Pancreas (tissue), 10 donors: ENCODE measurements around the gene C20orf96. TPM values are rescaled to one million over a fixed set of nuclear protein-coding genes. Genes with fewer than 3 reads are reported as not detected.

Source experiments
- ATAC-seq, 4 donors: fragments of 200-7000 bp; cut with Tn5 transposase; one replicate each; pipeline versions ENCODE4 v1.8.0 to v1.9.1; 2020; ENCODE audit warnings: mild to moderate bottlenecking in 4 of 4, moderate library complexity in 4 of 4
- DNase-seq, 6 donors: peaks; one replicate each; pipeline ENCODE4 v3.0.0-alpha.2; 2020
- FAIRE-seq: peaks from 2 replicates; lab custom pipeline; 2012; peaks lifted over from hg19 to GRCh38; lab: Jason Lieb, UNC
- H3K27ac ChIP-seq, 4 donors: fragments of 200-600 bp; sonication (generic); 1 replicate in 3 of 4; 2 replicates in 1 of 4; pipeline versions ENCODE4 v1.5.0 to v1.8.0; 2020
- H3K27me3 ChIP-seq, 4 donors: fragments of 200-600 bp; one replicate each; pipeline ENCODE4 v1.8.0; 2021
- H3K36me3 ChIP-seq, 3 donors: fragments of 200-600 bp; sonication (generic) in 1 of 3; one replicate each; pipeline versions ENCODE4 v1.5.0 to v1.8.0; 2020 to 2021
- H3K4me1 ChIP-seq, 3 donors: fragments of 200-600 bp; one replicate each; pipeline ENCODE4 v1.8.0; 2021
- H3K4me3 ChIP-seq, 4 donors: fragments of 200-600 bp; sonication (generic) in 2 of 4; one replicate each; pipeline versions ENCODE4 v1.5.0 to v1.8.0; 2020 to 2021
- H3K9me3 ChIP-seq, 4 donors: fragments of 200-600 bp; one replicate each; pipeline ENCODE4 v1.8.0; 2021
- CTCF ChIP-seq, 4 donors: fragments of 200-600 bp; sonication (generic) in 3 of 4; IDR thresholded peaks; one replicate each; pipeline versions ENCODE4 v1.5.0 to v1.8.0; 2021; ENCODE audit warnings: antibody characterized with exemption in 4 of 4
- WGBS, 2 donors: extraction: QIAGEN DNeasy Blood & Tissue Kit; methylation state at CpG; one replicate each; pipeline ENCODE4 v1.1.7; 2013; 5-methylcytosine and 5-hydroxymethylcytosine counted together
- intact Hi-C, 3 donors: fragments of 100-400 bp; cut with DNase I; formaldehyde crosslinking; loops; one replicate each; pipeline versions ENCODE4 v1.11.1 to v1.14.2; 2022
- polyA plus RNA-seq, 2 donors: library from polyadenylated mRNA; stranded (reverse); fragments of 200-250 nt; gene quantifications; one replicate each; pipeline ENCODE4 v1.2.3, GENCODE V29; 2013
- total RNA-seq, 6 donors: library from RNA; stranded (reverse); fragmentation: NEBNext Ultra II Directional in 4 of 6; extraction: Animal tissue kit (Norgen Biotek cat#: 25700) in 4 of 6; gene quantifications; one replicate each; pipeline versions ENCODE4 v1.2.1 to v1.2.4, GENCODE V29; 2021 to 2023
- donor health status: healthy with polysubstance abuse.
- donor health status: DM: no; HTN: no; CAD: no; lungs with moderate emphysema.
- donor health status: DM: no; HTN: no; CAD: no.
- donor health status: control.
- donor health status: control.
- donor health status: Bipolar disorder and iron deficiency.
- donor health status: DM: yes; HTN: yes; CAD: no.
- donor health status: DM: no; HTN: no; CAD: no.
- donor health status: DM: no; HTN: no; CAD: no.
- donor health status: DM: yes; HTN: yes; CAD: no.

The C20orf96 gene
- total and polyA plus RNA-seq, 8 donors: 2.5 to 6.8 (median 4.0) TPM

DNA sequence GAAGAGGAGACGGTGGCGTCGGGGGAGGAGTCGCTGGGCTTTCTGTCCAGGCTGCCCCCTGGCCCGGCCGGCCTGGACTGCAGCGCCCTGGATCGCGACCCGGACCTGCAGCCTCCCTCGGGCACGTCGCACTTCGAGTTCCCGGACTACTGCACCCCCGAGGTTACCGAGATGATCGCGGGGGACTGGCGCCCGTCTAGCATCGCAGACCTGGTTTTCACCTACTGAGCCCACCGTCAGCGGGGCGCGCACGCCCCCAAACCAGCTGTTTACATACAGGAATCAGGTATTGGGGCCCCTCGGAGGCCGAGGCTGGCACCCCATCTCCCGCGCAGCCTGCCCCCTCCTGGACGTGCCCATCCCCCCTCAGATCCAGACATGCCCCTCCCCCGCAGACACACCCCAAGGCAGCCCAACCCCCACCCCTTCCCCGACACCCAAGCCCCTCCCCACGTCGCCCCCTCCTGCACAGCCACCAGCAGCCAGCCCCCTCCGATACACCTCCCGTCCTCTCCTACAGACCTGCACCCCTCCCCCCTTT lies 36.2 kb upstream of the C20orf96 start:
- peak overlapping the region; percentile 57 to 74 (median 70) for H3K4me3 ChIP-seq
- ATAC-seq (no peak), DNase-seq (peak in 4 of 6 donors; percentile 55 to 85 (median 69)), FAIRE-seq (no peak)
- H3K36me3 ChIP-seq: no peaks in the 10 kb centered on the region
- no peaks in the 10 kb centered on the region for H3K27me3 ChIP-seq
- WGBS, 2 donors: 1% methylated on average over 19 to 38 of the region's 38 CpGs
- peak overlapping the region; percentile 71 to 96 (median 90) for H3K27ac ChIP-seq
- intact Hi-C loops: no loop called here
- no peak for TF ChIP-seq CTCF (IDR thresholded peaks at IDR 0.05)
- no peaks in the 10 kb centered on the region for H3K9me3 ChIP-seq
- H3K4me1 ChIP-seq: peaks cover 0 to 6% (median 6%) of the 10 kb centered on the region in 3 donors

DNA sequence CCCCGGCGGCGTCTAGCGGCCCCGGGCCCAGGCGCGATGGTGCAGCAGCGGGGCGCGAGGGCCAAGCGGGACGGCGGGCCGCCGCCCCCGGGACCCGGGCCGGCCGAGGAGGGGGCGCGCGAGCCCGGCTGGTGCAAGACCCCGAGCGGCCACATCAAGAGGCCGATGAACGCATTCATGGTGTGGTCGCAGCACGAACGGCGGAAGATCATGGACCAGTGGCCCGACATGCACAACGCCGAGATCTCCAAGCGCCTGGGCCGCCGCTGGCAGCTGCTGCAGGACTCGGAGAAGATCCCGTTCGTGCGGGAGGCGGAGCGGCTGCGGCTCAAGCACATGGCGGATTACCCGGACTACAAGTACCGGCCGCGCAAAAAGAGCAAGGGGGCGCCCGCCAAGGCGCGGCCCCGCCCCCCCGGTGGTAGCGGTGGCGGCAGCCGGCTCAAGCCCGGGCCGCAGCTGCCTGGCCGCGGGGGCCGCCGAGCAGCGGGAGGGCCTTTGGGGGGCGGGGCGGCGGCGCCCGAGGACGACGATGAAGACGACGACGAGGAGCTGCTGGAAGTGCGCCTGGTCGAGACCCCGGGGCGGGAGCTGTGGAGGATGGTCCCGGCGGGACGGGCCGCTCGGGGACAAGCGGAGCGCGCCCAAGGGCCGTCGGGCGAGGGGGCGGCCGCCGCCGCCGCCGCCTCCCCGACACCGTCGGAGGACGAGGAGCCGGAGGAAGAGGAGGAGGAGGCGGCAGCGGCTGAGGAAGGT lies 35.5 kb upstream of the C20orf96 start:
- TF ChIP-seq CTCF (IDR thresholded peaks at IDR 0.05): no peak
- WGBS, 2 donors: 1% methylated on average over 62 to 103 of the region's 103 CpGs
- H3K36me3 ChIP-seq: no peaks in the 10 kb centered on the region
- intact Hi-C loops: no loop called here
- peak; percentile 63 to 90 (median 76) for DNase-seq
- no peaks in the 10 kb centered on the region for H3K27me3 ChIP-seq
- no peak for FAIRE-seq
- peak overlapping the region; percentile 57 to 74 (median 70) for H3K4me3 ChIP-seq
- H3K9me3 ChIP-seq: no peaks in the 10 kb centered on the region
- peak overlapping the region; percentile 71 to 96 (median 90) for H3K27ac ChIP-seq
- peak in 1 of 4 donors; percentile 2 for ATAC-seq
- H3K4me1 ChIP-seq: peaks cover 0 to 6% (median 6%) of the 10 kb centered on the region in 3 donors

- no peak for TF ChIP-seq CTCF (IDR thresholded peaks at IDR 0.05)
- H3K9me3 ChIP-seq: no peaks in the 10 kb centered on the region
- peaks cover 0 to 6% (median 6%) of the 10 kb centered on the region in 3 donors for H3K4me1 ChIP-seq
- peak; percentile 76 to 87 (median 80) for ATAC-seq
- WGBS, 2 donors: 0% methylated on average over 59 to 106 of the region's 106 CpGs
- H3K27me3 ChIP-seq: no peaks in the 10 kb centered on the region
- no peak for FAIRE-seq
- DNase-seq: peak; percentile 96 to 99 (median 98)
- H3K27ac ChIP-seq: peak within 1 kb of the TSS; percentile 85 to 96 (median 90)
- intact Hi-C loops: no loop called here
- H3K4me3 ChIP-seq: peak within 1 kb of the TSS; percentile 57 to 74 (median 70)
- H3K36me3 ChIP-seq: no peaks in the 10 kb centered on the region
Observed at GRCh38 chr20:325045-325888, 34.7 kb upstream of the C20orf96 start, which contains the start of gene SOX12. TSS of gene SOX12 (plus strand) at chr20:325552. CDS start at chr20:325925, 373 bp downstream.

GRCh38 chr20:324177-325044 lies 33.9 kb upstream of the C20orf96 start:
- peak in 1 of 4 donors; percentile 12 for TF ChIP-seq CTCF (IDR thresholded peaks at IDR 0.05)
- FAIRE-seq (no peak), ATAC-seq (peak; percentile 77 to 86 (median 80)), DNase-seq (peak; percentile 90 to 97 (median 96))
- Histone ChIP-seq H3K4me1 (peaks cover 0 to 6% (median 6%) of the 10 kb centered on the region in 3 donors), H3K4me3 (peak overlapping the region; percentile 51 to 74 (median 70)), H3K36me3 (no peaks in the 10 kb centered on the region), H3K27me3 (no peaks in the 10 kb centered on the region), H3K27ac (peak overlapping the region; percentile 85 to 96 (median 90)), H3K9me3 (no peaks in the 10 kb centered on the region)
- 0% methylated on average over 63 to 69 of the region's 69 CpGs for WGBS, 2 donors
- intact Hi-C loops: no loop called here
